GM13977 (cell line): ENCODE results near the gene SEC14L6.

Source experiments
- DNase-seq: peaks from one replicate; pipeline ENCODE4 v3.0.0; 2012; ENCODE audit warnings: low spot score
- in situ Hi-C: fragments of 300-500 bp; cut with MboI; formaldehyde crosslinking; loops from one replicate; pipeline ENCODE4 v1.12.0; 2022; ENCODE audit warnings: low sequenced_read_pairs, low pct_unique_long_range_greater_than_20kb, mixed read lengths, inconsistent platforms; ENCODE audit not compliant: unreplicated experiment
- TF ChIP-seq, protein P1 (sequence below): IDR thresholded peaks from 2 replicates; pipeline ENCODE4 v1.5.1; 2012; ENCODE audit warnings: mild to moderate bottlenecking, control low read depth; ENCODE audit not compliant: insufficient read depth; ENCODE audit errors: extremely low read depth, missing control alignments

Gene SEC14L6

GRCh38 chr22:30511109-30511508 is 35.4 kb downstream of the SEC14L6 start:
- no peak for DNase-seq

GRCh38 chr22:30508216-30508615 is 38.3 kb downstream of the SEC14L6 start:
- TF ChIP-seq, protein P1, sequence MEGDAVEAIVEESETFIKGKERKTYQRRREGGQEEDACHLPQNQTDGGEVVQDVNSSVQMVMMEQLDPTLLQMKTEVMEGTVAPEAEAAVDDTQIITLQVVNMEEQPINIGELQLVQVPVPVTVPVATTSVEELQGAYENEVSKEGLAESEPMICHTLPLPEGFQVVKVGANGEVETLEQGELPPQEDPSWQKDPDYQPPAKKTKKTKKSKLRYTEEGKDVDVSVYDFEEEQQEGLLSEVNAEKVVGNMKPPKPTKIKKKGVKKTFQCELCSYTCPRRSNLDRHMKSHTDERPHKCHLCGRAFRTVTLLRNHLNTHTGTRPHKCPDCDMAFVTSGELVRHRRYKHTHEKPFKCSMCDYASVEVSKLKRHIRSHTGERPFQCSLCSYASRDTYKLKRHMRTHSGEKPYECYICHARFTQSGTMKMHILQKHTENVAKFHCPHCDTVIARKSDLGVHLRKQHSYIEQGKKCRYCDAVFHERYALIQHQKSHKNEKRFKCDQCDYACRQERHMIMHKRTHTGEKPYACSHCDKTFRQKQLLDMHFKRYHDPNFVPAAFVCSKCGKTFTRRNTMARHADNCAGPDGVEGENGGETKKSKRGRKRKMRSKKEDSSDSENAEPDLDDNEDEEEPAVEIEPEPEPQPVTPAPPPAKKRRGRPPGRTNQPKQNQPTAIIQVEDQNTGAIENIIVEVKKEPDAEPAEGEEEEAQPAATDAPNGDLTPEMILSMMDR: no peak
- DNase-seq: no peak
- in situ Hi-C loops: no loop called here

More at GRCh38 chr22:30511109-30511508, 35.4 kb downstream of the SEC14L6 start:
- in situ Hi-C loops: no loop called here
- TF ChIP-seq, protein P1: no peak

GRCh38 chr22:30507670-30508069 is 38.9 kb downstream of the SEC14L6 start:
- in situ Hi-C loops: no loop called here
- TF ChIP-seq, protein P1: no peak
- DNase-seq: no peak

- in situ Hi-C loops: no loop called here
- TF ChIP-seq, protein P1: no peak
- DNase-seq: no peak
These were observed 40.0 kb downstream of the SEC14L6 start for GRCh38 chr22:30506507-30506968.

DNA sequence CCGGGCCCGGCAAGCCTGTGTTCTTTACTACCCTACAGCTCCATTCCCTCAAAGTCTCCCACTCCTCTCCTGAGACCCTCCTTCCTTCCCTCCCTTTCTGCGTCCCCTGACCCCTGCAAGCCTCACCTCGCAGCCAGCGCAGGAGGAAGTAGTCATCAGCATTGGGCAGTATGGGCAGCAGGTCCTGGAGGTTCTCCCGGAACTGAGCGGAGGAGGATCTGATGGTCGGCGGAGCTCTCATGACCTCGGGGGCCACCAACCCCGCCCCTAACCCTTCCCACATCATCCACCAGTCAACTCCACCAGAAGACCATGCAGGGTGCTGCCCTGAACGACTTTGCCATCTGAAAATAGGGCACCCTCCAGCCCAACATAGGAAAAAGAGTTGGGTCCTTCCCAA is 43.0 kb downstream of the SEC14L6 start:
- no peak for DNase-seq

GRCh38 chr22:30502911-30503310 is 43.6 kb downstream of the SEC14L6 start:
- TF ChIP-seq, protein P1: no peak
- DNase-seq: no peak
- in situ Hi-C loops: no loop called here

More for the DNA sequence above, 43.0 kb downstream of the SEC14L6 start:
- TF ChIP-seq, protein P1: no peak
- in situ Hi-C loops: no loop called here

- in situ Hi-C loops: no loop called here
These were observed 44.4 kb downstream of the SEC14L6 start for GRCh38 chr22:30502153-30502552.

More at GRCh38 chr22:30502153-30502552, 44.4 kb downstream of the SEC14L6 start:
- TF ChIP-seq, protein P1: no peak
- no peak for DNase-seq
